Panc1 (cell line): ENCODE measurements around the gene MED13L. TPM values are rescaled to one million over a fixed set of nuclear protein-coding genes. Genes with fewer than 3 reads are reported as not detected.
"Not testable (repeated sequence)": the region's sequence is repeated elsewhere in the genome, so short reads cannot be mapped to it uniquely, and the experiment has no call there.

ENCODE experiments used
- ATAC-seq: fragments of 200-7000 bp; cut with Tn5 transposase; 2 replicates; pipeline ENCODE4 v1.9.1; 2020; ENCODE audit warnings: mild to moderate bottlenecking, moderate library complexity
- BruUV-seq: library from RNA; stranded (reverse); fragments of 400-500 nt; replicated peaks from 2 replicates; lab custom pipeline; 2021; lab: Mats Ljungman, UMichigan
- CTCF ChIA-PET: fragments of 300-600 bp; sonication (Branson Sonifier 250); formaldehyde crosslinking; loops from one replicate; lab custom pipeline; 2022; ENCODE audit warnings: antibody characterized with exemption; lab: Charles Lee
- POLR2A ChIA-PET: fragments of 300-600 bp; sonication (Branson Sonifier 250); formaldehyde crosslinking; loops from one replicate; lab custom pipeline; 2022; ENCODE audit warnings: antibody characterized with exemption; lab: Charles Lee
- DNase-seq: peaks from one replicate; pipeline ENCODE4 v3.0.0-alpha.2; 2010; ENCODE audit warnings: low read depth, low spot score
- H3K27ac ChIP-seq: 2 replicates; pipeline ENCODE4 v1.5.1; 2011; ENCODE audit warnings: mild to moderate bottlenecking, low read length, inconsistent platforms
- H3K27me3 ChIP-seq: fragments of 200-500 bp; sonication (Bioruptor generic); 2 replicates; pipeline ENCODE4 v1.6.0; 2014; ENCODE audit warnings: low read length, inconsistent platforms; ENCODE audit not compliant: control insufficient read depth, insufficient read depth
- H3K36me3 ChIP-seq: fragments of 200-500 bp; sonication (Bioruptor generic); 2 replicates; pipeline ENCODE4 v1.5.1; 2014; ENCODE audit warnings: inconsistent platforms, mild to moderate bottlenecking, low read length, moderate library complexity; ENCODE audit not compliant: control insufficient read depth, insufficient read depth
- H3K4me1 ChIP-seq: 2 replicates; pipeline ENCODE4 v1.5.1; 2011; ENCODE audit warnings: inconsistent platforms, mild to moderate bottlenecking, low read length, moderate library complexity; ENCODE audit not compliant: control insufficient read depth, insufficient read depth
- H3K4me3 ChIP-seq, 2 experiments: 2 replicates each; pipeline ENCODE4 v1.5.1; 2011 to 2012; ENCODE audit warnings: low read depth in 2 of 2, low read length in 2 of 2, mild to moderate bottlenecking in 2 of 2, inconsistent platforms in 1 of 2, moderate library complexity in 1 of 2
- H3K9me3 ChIP-seq: fragments of 200-500 bp; sonication (Bioruptor generic); 2 replicates; pipeline ENCODE4 v1.5.1; 2014; ENCODE audit warnings: low read depth, mild to moderate bottlenecking, inconsistent platforms, low read length, moderate library complexity; ENCODE audit not compliant: control insufficient read depth, insufficient read depth
- CTCF ChIP-seq: fragments of 450-650 bp; IDR thresholded peaks from 2 replicates; pipeline ENCODE4 v1.5.1; 2017; ENCODE audit warnings: mild to moderate bottlenecking
- POLR2AphosphoS5 ChIP-seq: IDR thresholded peaks from 2 replicates; pipeline ENCODE4 v1.6.1; 2012; ENCODE audit warnings: mild to moderate bottlenecking, low read depth, low read length, moderate library complexity
- REST ChIP-seq, 2 experiments: IDR thresholded peaks; 2 replicates each; pipeline ENCODE4 v1.6.1; 2011 to 2012; ENCODE audit warnings: low read depth in 2 of 2, control low read depth in 1 of 2, low read length in 1 of 2, mild to moderate bottlenecking in 1 of 2, moderate library complexity in 1 of 2; ENCODE audit not compliant: insufficient read depth in 1 of 2
- SIN3A ChIP-seq: IDR thresholded peaks from 2 replicates; pipeline ENCODE4 v1.6.1; 2012; ENCODE audit warnings: low read depth, mild to moderate bottlenecking, low read length, moderate library complexity, borderline replicate concordance; ENCODE audit not compliant: insufficient read depth
- TCF7L2 ChIP-seq: IDR thresholded peaks from 2 replicates; pipeline ENCODE4 v1.6.1; 2011; ENCODE audit warnings: mild to moderate bottlenecking, low read depth, low read length, inconsistent platforms
- in situ Hi-C: cut with HindIII; loops from 2 replicates; pipeline ENCODE4 v1.10.0; 2016; ENCODE audit warnings: low sequenced_read_pairs, low pct_unique_long_range_greater_than_20kb
- intact Hi-C: fragments of 100-400 bp; cut with micrococcal nuclease; formaldehyde crosslinking; loops from one replicate; pipeline ENCODE4 v1.10.0; 2022; ENCODE audit not compliant: unreplicated experiment
- total RNA-seq: library from RNA; stranded (reverse); gene quantifications from one replicate; pipeline ENCODE4 v1.2.1, GENCODE V29; 2021; ENCODE audit not compliant: unreplicated experiment

MED13L gene
- total RNA-seq, 1 experiment from 2014 or later, result 170 TPM

GRCh38 chr12:116131987-116132386, 145.5 kb downstream of the MED13L start:
- intact Hi-C loops, H3K4me3 ChIP-seq, H3K9me3 ChIP-seq, H3K36me3 ChIP-seq, CTCF ChIA-PET, H3K27ac ChIP-seq, DNase-seq, in situ Hi-C loops, H3K27me3 ChIP-seq, ATAC-seq, BruUV-seq, POLR2A ChIA-PET: not testable (repeated sequence)
- H3K4me1 ChIP-seq, result peaks cover 61% of the 10 kb centered on the region

GRCh38 chr12:116131176-116131575, 146.3 kb downstream of the MED13L start:
- BruUV-seq, result no TSS peak
- H3K9me3 ChIP-seq, result no peaks in the 10 kb centered on the region
- intact Hi-C loops, result no loop called here
- H3K36me3 ChIP-seq, result no peaks in the 10 kb centered on the region
- DNase-seq, result no peak
- H3K27ac ChIP-seq, result no peak overlapping the region
- ChIA-PET POLR2A (no interaction called here), CTCF (no interaction called here)
- H3K4me1 ChIP-seq, result peaks cover 66% of the 10 kb centered on the region
- no peak for ATAC-seq
- TF ChIP-seq POLR2AphosphoS5, result no peak
- no peak overlapping the region for H3K4me3 ChIP-seq
- in situ Hi-C loops, result no loop called here
- no peaks in the 10 kb centered on the region for H3K27me3 ChIP-seq

- H3K9me3 ChIP-seq, result no peaks in the 10 kb centered on the region
- POLR2A ChIA-PET, result interaction anchor here (0.8 kb wide), 1 partner anchor 117 kb away, joined by 3 read pairs; no protein-coding TSS in a partner anchor
- no peak overlapping the region for H3K4me3 ChIP-seq
- no peaks in the 10 kb centered on the region for H3K27me3 ChIP-seq
- in situ Hi-C loops, result no loop called here
- CTCF ChIA-PET, result no interaction called here
- DNase-seq, result no peak
- peak overlapping the region; percentile 48; the same call in 1 of the 2 replicates for H3K27ac ChIP-seq
- peak; percentile 35; the same call in 1 of the 2 replicates for ATAC-seq
- no peak for TF ChIP-seq CTCF
- no peak for TF ChIP-seq TCF7L2
- no peak for TF ChIP-seq REST (IDR thresholded peaks at IDR 0.05; ENCODE audit: insufficient read depth in 1 of 2, low read depth in 2 of 2, low read length in 1 of 2)
- no peak for TF ChIP-seq SIN3A
- TF ChIP-seq POLR2AphosphoS5, result no peak
- intact Hi-C loops, result no loop called here
- no peaks in the 10 kb centered on the region for H3K36me3 ChIP-seq
- peaks cover 69% of the 10 kb centered on the region for H3K4me1 ChIP-seq
- BruUV-seq, result no TSS peak
Observed at GRCh38 chr12:116130431-116130830, 147.1 kb downstream of the MED13L start.
